Mucosa of rectum (tissue), 2 donors: ENCODE measurements around the gene PLCB4.
"Not testable (repeated sequence)": the region's sequence is repeated elsewhere in the genome, so short reads cannot be mapped to it uniquely, and the experiment has no call there.

ENCODE experiments used
- H3K27ac ChIP-seq, 2 donors: one replicate each; pipeline ENCODE4 v1.7.0; 2013; ENCODE audit warnings: inconsistent platforms in 2 of 2, low read depth in 2 of 2, low read length in 2 of 2
- H3K27me3 ChIP-seq, 2 donors: one replicate each; pipeline ENCODE4 v1.7.0; 2013; ENCODE audit warnings: low read length in 2 of 2; ENCODE audit not compliant: control insufficient read depth in 2 of 2, insufficient read depth in 2 of 2
- H3K36me3 ChIP-seq, 2 donors: one replicate each; pipeline ENCODE4 v1.7.0; 2013; ENCODE audit warnings: low read length in 2 of 2; ENCODE audit not compliant: control insufficient read depth in 2 of 2, insufficient read depth in 2 of 2
- H3K4me1 ChIP-seq, 2 donors: one replicate each; pipeline ENCODE4 v1.7.0; 2013; ENCODE audit warnings: low read length in 2 of 2, mild to moderate bottlenecking in 1 of 2; ENCODE audit not compliant: control insufficient read depth in 2 of 2, insufficient read depth in 2 of 2
- H3K4me3 ChIP-seq, 2 donors: one replicate each; pipeline ENCODE4 v1.7.0; 2013; ENCODE audit warnings: low read length in 2 of 2
- H3K9ac ChIP-seq, 2 donors: one replicate each; pipeline ENCODE4 v1.7.0; 2013; ENCODE audit warnings: low read length in 2 of 2, low read depth in 1 of 2, mild to moderate bottlenecking in 1 of 2
- H3K9me3 ChIP-seq, 2 donors: one replicate each; pipeline ENCODE4 v1.7.0; 2013; ENCODE audit warnings: low read length in 2 of 2; ENCODE audit not compliant: control insufficient read depth in 2 of 2
- donor health status: healthy.
- donor health status: Normal muscosa, but diverticular disease.

Gene PLCB4

DNA sequence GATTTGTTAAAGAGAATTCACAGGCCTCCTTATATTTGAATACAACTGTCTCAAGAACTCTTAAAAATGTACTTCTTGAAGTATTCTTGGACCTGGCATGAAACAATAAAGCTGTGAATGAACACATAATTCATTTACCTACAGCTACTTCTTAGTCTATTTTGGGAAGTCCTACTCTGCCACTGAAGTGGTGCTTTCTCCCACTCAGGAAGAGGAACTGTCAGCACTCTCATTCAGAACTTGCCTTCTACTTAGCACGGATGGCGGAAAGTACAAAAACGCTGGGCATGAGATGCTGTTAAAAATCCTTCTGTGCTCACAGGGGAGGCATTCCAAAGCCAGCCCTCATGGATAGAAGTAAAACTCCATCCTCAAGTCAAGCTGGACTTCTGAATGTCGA, 300.7 kb downstream of the PLCB4 start:
- Histone ChIP-seq H3K9ac (no peak overlapping the region), H3K27me3 (no peaks in the 10 kb centered on the region), H3K36me3 (peaks cover 16 to 21% of the 10 kb centered on the region in 2 donors), H3K4me1 (no peaks in the 10 kb centered on the region), H3K4me3 (no peak overlapping the region), H3K27ac (no peak overlapping the region), H3K9me3 (no peaks in the 10 kb centered on the region)

DNA sequence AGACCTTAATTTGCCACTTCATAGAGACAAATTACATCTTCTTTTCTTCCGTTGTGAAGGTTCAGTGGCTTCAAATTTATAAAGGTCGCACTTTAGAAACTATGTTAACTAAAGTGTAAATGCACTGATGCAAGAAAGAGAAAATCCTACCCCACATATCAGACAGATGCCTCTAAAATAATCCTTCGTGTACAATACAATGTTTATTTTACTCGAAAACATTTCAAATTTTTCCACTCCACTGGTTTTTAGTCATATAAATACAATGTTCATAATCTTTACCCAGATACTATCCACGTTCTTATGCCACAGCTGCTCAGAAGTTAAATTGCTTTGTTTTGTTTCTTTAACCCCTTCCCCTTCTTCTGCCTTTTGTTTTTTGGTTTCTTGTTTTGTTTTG, 305.2 kb downstream of the PLCB4 start:
- no peak overlapping the region for H3K27ac ChIP-seq
- H3K9me3 ChIP-seq: no peaks in the 10 kb centered on the region
- no peaks in the 10 kb centered on the region for H3K4me1 ChIP-seq
- H3K9ac ChIP-seq: no peak overlapping the region
- H3K36me3 ChIP-seq: peaks cover 12% of the 10 kb centered on the region in 2 donors
- H3K4me3 ChIP-seq: no peak overlapping the region
- H3K27me3 ChIP-seq: no peaks in the 10 kb centered on the region

DNA sequence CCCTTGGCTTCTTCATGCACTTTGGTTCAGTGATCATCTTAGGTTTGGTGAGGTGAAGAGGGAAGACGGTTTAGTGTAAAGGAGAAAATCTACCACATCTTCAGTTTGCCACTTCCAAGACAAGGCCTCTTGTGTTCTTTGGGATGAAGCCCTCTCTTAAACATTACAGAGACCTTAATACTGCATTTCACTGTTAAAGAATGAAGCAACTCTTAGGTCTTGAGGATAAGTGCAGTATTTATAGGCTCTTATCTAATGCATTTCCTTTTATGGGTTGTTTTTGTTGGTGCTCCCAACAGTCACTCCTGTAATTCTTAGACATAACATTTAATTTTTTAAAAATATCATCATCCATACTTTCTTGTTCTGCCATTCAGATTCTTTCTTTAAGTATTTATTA, 305.6 kb downstream of the PLCB4 start:
- Histone ChIP-seq H3K27me3 (no peaks in the 10 kb centered on the region), H3K4me3 (no peak overlapping the region), H3K4me1 (no peaks in the 10 kb centered on the region), H3K9me3 (no peaks in the 10 kb centered on the region), H3K36me3 (peaks cover 10 to 12% of the 10 kb centered on the region in 2 donors), H3K9ac (no peak overlapping the region), H3K27ac (no peak overlapping the region)

GRCh38 chr20:9375221-9375681, 306.4 kb downstream of the PLCB4 start:
- Histone ChIP-seq H3K27me3 (no peaks in the 10 kb centered on the region), H3K27ac (no peak overlapping the region), H3K4me1 (no peaks in the 10 kb centered on the region), H3K9me3 (no peaks in the 10 kb centered on the region), H3K4me3 (no peak overlapping the region), H3K9ac (no peak overlapping the region), H3K36me3 (peaks cover 6 to 8% of the 10 kb centered on the region in 2 donors)

DNA sequence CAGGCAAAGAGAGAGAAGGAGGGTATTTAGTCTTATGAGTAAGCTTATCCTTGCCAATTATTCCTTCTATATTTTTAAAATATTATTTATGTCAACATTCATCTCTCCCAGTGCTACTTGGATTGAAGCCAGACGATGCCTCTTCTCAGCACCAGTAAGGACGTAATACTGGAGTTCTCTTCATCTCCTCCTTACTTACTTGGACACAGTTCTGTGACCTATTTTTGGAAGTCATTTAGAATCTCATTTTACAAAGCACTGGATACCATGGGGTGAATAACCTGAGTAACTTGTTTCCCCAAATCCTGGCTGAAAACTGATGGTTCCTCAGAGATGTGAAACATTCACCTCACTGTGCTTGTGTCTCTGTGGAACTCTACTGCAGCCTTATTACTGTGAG, 308.1 kb downstream of the PLCB4 start:
- no peak overlapping the region for H3K27ac ChIP-seq
- no peaks in the 10 kb centered on the region for H3K9me3 ChIP-seq
- no peak overlapping the region for H3K9ac ChIP-seq
- no peak overlapping the region for H3K4me3 ChIP-seq
- H3K27me3 ChIP-seq: no peaks in the 10 kb centered on the region
- peaks cover 0 to 5% of the 10 kb centered on the region in 2 donors for H3K4me1 ChIP-seq
- peaks cover 10 to 14% of the 10 kb centered on the region in 2 donors for H3K36me3 ChIP-seq

GRCh38 chr20:9385345-9386310, 316.7 kb downstream of the PLCB4 start:
- not testable (repeated sequence) for H3K27me3 ChIP-seq, H3K4me3 ChIP-seq, H3K9ac ChIP-seq, H3K4me1 ChIP-seq, H3K9me3 ChIP-seq, H3K27ac ChIP-seq
- H3K36me3 ChIP-seq: peaks cover 21 to 24% of the 10 kb centered on the region in 2 donors

DNA sequence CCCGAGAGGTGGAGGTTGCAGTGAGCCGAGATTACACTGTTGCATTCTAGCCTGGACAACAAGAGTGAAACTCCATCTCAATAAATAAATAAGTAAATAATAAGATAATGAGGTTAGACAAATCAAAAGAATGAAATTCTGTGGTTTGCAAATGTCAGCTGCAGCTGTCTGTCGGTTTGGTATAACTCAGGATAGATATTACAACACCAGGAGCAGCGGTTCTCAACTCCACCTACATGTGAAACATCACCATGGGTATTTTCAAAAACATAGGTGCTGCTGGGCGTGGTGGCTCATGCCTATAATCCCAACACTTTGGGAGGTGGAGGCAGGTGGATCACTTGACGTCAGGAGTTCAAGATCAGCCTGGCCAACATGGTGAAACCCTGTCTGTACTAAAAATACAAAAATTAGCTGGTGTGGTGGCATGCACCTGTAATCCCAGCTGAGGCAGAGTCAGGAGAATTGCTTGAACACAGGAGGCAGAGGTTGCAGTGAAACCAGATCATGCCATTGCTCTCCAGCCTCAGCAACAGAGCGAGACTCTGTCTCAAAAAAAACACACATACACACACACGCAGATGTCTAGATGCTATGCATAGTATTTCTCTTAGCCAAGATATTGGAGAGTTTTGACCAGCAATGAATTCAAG, 319.4 kb downstream of the PLCB4 start:
- Histone ChIP-seq H3K27me3 (no peaks in the 10 kb centered on the region), H3K4me1 (peaks cover 0 to 3% of the 10 kb centered on the region in 2 donors), H3K27ac (no peak overlapping the region), H3K9ac (no peak overlapping the region), H3K9me3 (peaks cover 0 to 3% of the 10 kb centered on the region in 2 donors), H3K36me3 (peaks cover 9 to 12% of the 10 kb centered on the region in 2 donors), H3K4me3 (no peak overlapping the region)

DNA sequence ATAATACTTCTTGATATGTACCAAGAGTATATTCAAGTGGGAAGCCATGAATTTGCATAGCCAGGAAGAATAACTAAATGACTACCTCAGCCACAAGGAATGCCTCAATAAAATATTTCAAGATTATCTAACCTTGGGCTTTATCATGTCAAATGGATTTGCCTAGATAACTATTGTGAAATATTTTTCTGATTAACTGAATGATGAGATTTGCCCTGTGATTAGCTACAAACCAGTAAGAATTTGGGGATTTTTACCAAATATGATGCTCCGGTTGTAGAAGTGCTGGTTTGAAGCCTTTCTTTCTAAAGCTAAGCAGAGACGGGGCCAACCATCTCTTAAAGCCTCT, 319.9 kb downstream of the PLCB4 start:
- Histone ChIP-seq H3K9me3 (peaks cover 0 to 3% of the 10 kb centered on the region in 2 donors), H3K36me3 (peaks cover 8 to 11% of the 10 kb centered on the region in 2 donors), H3K9ac (no peak overlapping the region), H3K4me1 (peaks cover 0 to 3% of the 10 kb centered on the region in 2 donors), H3K27ac (no peak overlapping the region), H3K27me3 (no peaks in the 10 kb centered on the region), H3K4me3 (no peak overlapping the region)

GRCh38 chr20:9389346-9389745, 320.5 kb downstream of the PLCB4 start:
- H3K4me1 ChIP-seq: peaks cover 0 to 3% of the 10 kb centered on the region in 2 donors
- H3K4me3 ChIP-seq: no peak overlapping the region
- no peaks in the 10 kb centered on the region for H3K9me3 ChIP-seq
- no peak overlapping the region for H3K9ac ChIP-seq
- no peaks in the 10 kb centered on the region for H3K27me3 ChIP-seq
- H3K36me3 ChIP-seq: peaks cover 2 to 6% of the 10 kb centered on the region in 2 donors
- no peak overlapping the region for H3K27ac ChIP-seq

GRCh38 chr20:9390441-9390840, 321.6 kb downstream of the PLCB4 start:
- Histone ChIP-seq H3K27ac (no peak overlapping the region), H3K4me1 (peaks cover 0 to 3% of the 10 kb centered on the region in 2 donors), H3K27me3 (no peaks in the 10 kb centered on the region), H3K36me3 (peaks cover 4 to 11% of the 10 kb centered on the region in 2 donors), H3K4me3 (no peak overlapping the region), H3K9ac (no peak overlapping the region), H3K9me3 (no peaks in the 10 kb centered on the region)
